ENCODE measurements around the gene ERCC6L2. TPM values are rescaled to one million over a fixed set of nuclear protein-coding genes. Genes with fewer than 3 reads are reported as not detected.

The ERCC6L2 gene
- total and polyA plus RNA-seq, 9 of the 15 experiments (the other 6 are each of a cell fraction or from before 2014, with no cell fraction given) = 7.8 to 42.8 (median 23.6) TPM

- TF ChIP-seq E2F1 (CRISPR knock-in tag; IDR thresholded peaks at IDR 0.05) (no peak; the same call in 1 of the 2 replicates), NR1H2 (CRISPR knock-in tag; IDR thresholded peaks at IDR 0.05) (no peak), ELK1 (CRISPR knock-in tag; IDR thresholded peaks at IDR 0.05) (no peak), KDM2B (CRISPR knock-in tag; IDR thresholded peaks at IDR 0.05) (no peak), NCOA4 (IDR thresholded peaks at IDR 0.05; ENCODE audit: partially characterized antibody) (no peak), E2F8 (IDR thresholded peaks at IDR 0.05; ENCODE audit: low read depth, partially characterized antibody) (no peak), PRMT5 (CRISPR knock-in tag; IDR thresholded peaks at IDR 0.05) (no peak), MNT (conservative IDR thresholded peaks at IDR 0.05) (no peak), ZBTB1 (CRISPR knock-in tag; IDR thresholded peaks at IDR 0.05; ENCODE audit: borderline replicate concordance, low read depth) (no peak), ZNF232 (CRISPR knock-in tag; IDR thresholded peaks at IDR 0.05) (no peak), RAD21 (CRISPR knock-in tag; conservative IDR thresholded peaks at IDR 0.05 in 1 of 2, IDR thresholded peaks at IDR 0.05 in 1 of 2) (no peak)
- TF ChIP-seq, protein P1, sequence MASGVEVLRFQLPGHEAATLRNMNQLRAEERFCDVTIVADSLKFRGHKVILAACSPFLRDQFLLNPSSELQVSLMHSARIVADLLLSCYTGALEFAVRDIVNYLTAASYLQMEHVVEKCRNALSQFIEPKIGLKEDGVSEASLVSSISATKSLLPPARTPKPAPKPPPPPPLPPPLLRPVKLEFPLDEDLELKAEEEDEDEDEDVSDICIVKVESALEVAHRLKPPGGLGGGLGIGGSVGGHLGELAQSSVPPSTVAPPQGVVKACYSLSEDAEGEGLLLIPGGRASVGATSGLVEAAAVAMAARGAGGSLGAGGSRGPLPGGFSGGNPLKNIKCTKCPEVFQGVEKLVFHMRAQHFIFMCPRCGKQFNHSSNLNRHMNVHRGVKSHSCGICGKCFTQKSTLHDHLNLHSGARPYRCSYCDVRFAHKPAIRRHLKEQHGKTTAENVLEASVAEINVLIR (CRISPR knock-in tag; IDR thresholded peaks at IDR 0.05) = no peak
- TF ChIP-seq, protein P2, sequence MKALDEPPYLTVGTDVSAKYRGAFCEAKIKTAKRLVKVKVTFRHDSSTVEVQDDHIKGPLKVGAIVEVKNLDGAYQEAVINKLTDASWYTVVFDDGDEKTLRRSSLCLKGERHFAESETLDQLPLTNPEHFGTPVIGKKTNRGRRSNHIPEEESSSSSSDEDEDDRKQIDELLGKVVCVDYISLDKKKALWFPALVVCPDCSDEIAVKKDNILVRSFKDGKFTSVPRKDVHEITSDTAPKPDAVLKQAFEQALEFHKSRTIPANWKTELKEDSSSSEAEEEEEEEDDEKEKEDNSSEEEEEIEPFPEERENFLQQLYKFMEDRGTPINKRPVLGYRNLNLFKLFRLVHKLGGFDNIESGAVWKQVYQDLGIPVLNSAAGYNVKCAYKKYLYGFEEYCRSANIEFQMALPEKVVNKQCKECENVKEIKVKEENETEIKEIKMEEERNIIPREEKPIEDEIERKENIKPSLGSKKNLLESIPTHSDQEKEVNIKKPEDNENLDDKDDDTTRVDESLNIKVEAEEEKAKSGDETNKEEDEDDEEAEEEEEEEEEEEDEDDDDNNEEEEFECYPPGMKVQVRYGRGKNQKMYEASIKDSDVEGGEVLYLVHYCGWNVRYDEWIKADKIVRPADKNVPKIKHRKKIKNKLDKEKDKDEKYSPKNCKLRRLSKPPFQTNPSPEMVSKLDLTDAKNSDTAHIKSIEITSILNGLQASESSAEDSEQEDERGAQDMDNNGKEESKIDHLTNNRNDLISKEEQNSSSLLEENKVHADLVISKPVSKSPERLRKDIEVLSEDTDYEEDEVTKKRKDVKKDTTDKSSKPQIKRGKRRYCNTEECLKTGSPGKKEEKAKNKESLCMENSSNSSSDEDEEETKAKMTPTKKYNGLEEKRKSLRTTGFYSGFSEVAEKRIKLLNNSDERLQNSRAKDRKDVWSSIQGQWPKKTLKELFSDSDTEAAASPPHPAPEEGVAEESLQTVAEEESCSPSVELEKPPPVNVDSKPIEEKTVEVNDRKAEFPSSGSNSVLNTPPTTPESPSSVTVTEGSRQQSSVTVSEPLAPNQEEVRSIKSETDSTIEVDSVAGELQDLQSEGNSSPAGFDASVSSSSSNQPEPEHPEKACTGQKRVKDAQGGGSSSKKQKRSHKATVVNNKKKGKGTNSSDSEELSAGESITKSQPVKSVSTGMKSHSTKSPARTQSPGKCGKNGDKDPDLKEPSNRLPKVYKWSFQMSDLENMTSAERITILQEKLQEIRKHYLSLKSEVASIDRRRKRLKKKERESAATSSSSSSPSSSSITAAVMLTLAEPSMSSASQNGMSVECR (CRISPR knock-in tag; IDR thresholded peaks at IDR 0.05) = no peak
Observed at GRCh38 chr9:95874989-95875304, 544 bp upstream of the ERCC6L2 start (continued).

Data from K562 (cell line).